ENCODE data around the gene IGSF3.

IGSF3 gene

GRCh38 chr1:116533429-116533820 is 134.1 kb downstream of the IGSF3 start:
- no peak for DNase-seq (ENCODE audit: extremely low read depth, low read depth)
- no peak for TF ChIP-seq CTCF (IDR thresholded peaks at IDR 0.05; ENCODE audit: low read depth, low read length)

- DNase-seq (ENCODE audit: extremely low read depth, low read depth) = no peak
- TF ChIP-seq CTCF (IDR thresholded peaks at IDR 0.05; ENCODE audit: low read depth, low read length) = no peak
Measured at GRCh38 chr1:116532671-116533428, 134.7 kb downstream of the IGSF3 start.

- DNase-seq (ENCODE audit: extremely low read depth, low read depth) = no peak
- TF ChIP-seq CTCF (IDR thresholded peaks at IDR 0.05; ENCODE audit: low read depth, low read length) = no peak
Measured at GRCh38 chr1:116531917-116532316, 135.6 kb downstream of the IGSF3 start.

- TF ChIP-seq CTCF (IDR thresholded peaks at IDR 0.05; ENCODE audit: low read depth, low read length) = no peak
- no peak for DNase-seq (ENCODE audit: extremely low read depth, low read depth)
Measured at GRCh38 chr1:116529681-116530080, 137.9 kb downstream of the IGSF3 start.

- no peak for TF ChIP-seq CTCF (IDR thresholded peaks at IDR 0.05; ENCODE audit: low read depth, low read length)
- DNase-seq (ENCODE audit: extremely low read depth, low read depth) = no peak
Measured at GRCh38 chr1:116529199-116529631, 138.3 kb downstream of the IGSF3 start.

GRCh38 chr1:116528329-116529083 is 139.0 kb downstream of the IGSF3 start:
- no peak for TF ChIP-seq CTCF (IDR thresholded peaks at IDR 0.05; ENCODE audit: low read depth, low read length)
- DNase-seq (ENCODE audit: extremely low read depth, low read depth) = no peak

GRCh38 chr1:116525440-116525839 is 142.1 kb downstream of the IGSF3 start:
- no peak for DNase-seq (ENCODE audit: extremely low read depth, low read depth)
- no peak for TF ChIP-seq CTCF (IDR thresholded peaks at IDR 0.05; ENCODE audit: low read depth, low read length)

Data from AG09319 (cell line).